OCI-LY7 (cell line): ENCODE data around the gene MAN1C1. TPM values are rescaled to one million over a fixed set of nuclear protein-coding genes. Genes with fewer than 3 reads are reported as not detected.

Source experiments
- BruUV-seq: library from RNA; stranded (reverse); fragments of 400-500 nt; replicated peaks from 2 replicates; lab custom pipeline; 2021; lab: Mats Ljungman, UMichigan
- CTCF ChIA-PET: fragments of 300-600 bp; sonication (Branson Sonifier 250); formaldehyde crosslinking; loops from one replicate; lab custom pipeline; 2022; ENCODE audit warnings: antibody characterized with exemption; ENCODE audit not compliant: unreplicated experiment; lab: Charles Lee
- POLR2A ChIA-PET: fragments of 300-600 bp; sonication (Branson Sonifier 250); formaldehyde crosslinking; loops from one replicate; lab custom pipeline; 2022; ENCODE audit warnings: antibody characterized with exemption; lab: Charles Lee
- DNase-seq: peaks from one replicate; pipeline ENCODE4 v3.0.0-alpha.2; 2015; ENCODE audit warnings: low spot score
- H2AFZ ChIP-seq: fragments of 200-600 bp; sonication (generic), shearing (Covaris generic); 2 replicates; pipeline ENCODE4 v1.6.1; 2014; ENCODE audit warnings: mild to moderate bottlenecking, antibody characterized with exemption, low read length, moderate library complexity
- H3K27ac ChIP-seq: fragments of 200-600 bp; sonication (generic); 2 replicates; pipeline ENCODE4 v1.5.1; 2014; ENCODE audit warnings: mixed run types, low read depth, mild to moderate bottlenecking, moderate library complexity, low read length, inconsistent platforms; ENCODE audit not compliant: poor library complexity, severe bottlenecking
- H3K36me3 ChIP-seq: fragments of 200-600 bp; sonication (generic); 2 replicates; pipeline ENCODE4 v1.6.1; 2014; ENCODE audit warnings: mild to moderate bottlenecking, antibody characterized with exemption, low read length, moderate library complexity, mixed read lengths; ENCODE audit not compliant: insufficient read depth
- H3K4me1 ChIP-seq: fragments of 200-600 bp; sonication (generic); 2 replicates; pipeline ENCODE4 v1.5.1; 2014; ENCODE audit warnings: mild to moderate bottlenecking, low read length; ENCODE audit not compliant: insufficient read depth, poor library complexity, severe bottlenecking
- H3K4me2 ChIP-seq: fragments of 200-600 bp; sonication (generic); 2 replicates; pipeline ENCODE4 v1.6.1; 2014; ENCODE audit warnings: mild to moderate bottlenecking, low read length
- H3K4me3 ChIP-seq: fragments of 200-600 bp; sonication (generic); 2 replicates; pipeline ENCODE4 v1.5.1; 2014; ENCODE audit warnings: mild to moderate bottlenecking, low read depth, low read length; ENCODE audit not compliant: poor library complexity, severe bottlenecking
- H3K79me2 ChIP-seq: fragments of 200-600 bp; sonication (generic); 2 replicates; pipeline ENCODE4 v1.6.1; 2016; ENCODE audit warnings: low read depth, mild to moderate bottlenecking, low read length, moderate library complexity, mixed read lengths; ENCODE audit not compliant: insufficient read depth
- H3K9me2 ChIP-seq: fragments of 200-600 bp; sonication (generic); 2 replicates; pipeline ENCODE4 v1.6.1; 2016; ENCODE audit warnings: mild to moderate bottlenecking, low read length, mixed read lengths; ENCODE audit not compliant: insufficient read depth
- H3K9me3 ChIP-seq: fragments of 200-600 bp; sonication (generic); 2 replicates; pipeline ENCODE4 v1.6.1; 2014; ENCODE audit warnings: mild to moderate bottlenecking, mixed run types, low read length, mixed read lengths
- H4K20me1 ChIP-seq: fragments of 200-600 bp; sonication (generic); 2 replicates; pipeline ENCODE4 v1.6.1; 2014; ENCODE audit warnings: mild to moderate bottlenecking, antibody characterized with exemption, low read length, moderate library complexity, mixed read lengths; ENCODE audit not compliant: insufficient read depth
- EZH2phosphoT487 ChIP-seq: fragments of 200-600 bp; sonication (generic); IDR thresholded peaks from 2 replicates; pipeline ENCODE4 v1.6.1; 2018; ENCODE audit warnings: low read depth, borderline replicate concordance, mild to moderate bottlenecking, mixed run types, antibody characterized with exemption, low read length, moderate library complexity, mixed read lengths
- intact Hi-C: fragments of 100-400 bp; cut with micrococcal nuclease; formaldehyde crosslinking; loops from one replicate; pipeline ENCODE4 v1.10.0; 2022; ENCODE audit not compliant: unreplicated experiment
- total RNA-seq, 2 experiments: library from RNA; depleted of rRNA in 1 of 2; stranded (reverse); fragments of >200 nt in 1 of 2; shearing (Covaris generic) in 1 of 2; gene quantifications; 2 replicates each; pipeline ENCODE4 v1.2.3, GENCODE V29; 2014 to 2022
- TF ChIP-seq, protein P1 (sequence below): fragments of 200-600 bp; sonication (generic); conservative IDR thresholded peaks from 2 replicates; pipeline ENCODE4 v1.5.1; 2014; ENCODE audit warnings: mild to moderate bottlenecking, antibody characterized with exemption, low read length, moderate library complexity, mixed read lengths

The MAN1C1 gene
- total RNA-seq, 2 experiments from 2014 or later = 3.0 to 4.9 TPM

- H3K79me2 ChIP-seq = no peaks in the 10 kb centered on the region
- H3K4me3 ChIP-seq = no peak overlapping the region
- no peak overlapping the region for H3K27ac ChIP-seq
- no peak overlapping the region for H3K4me2 ChIP-seq
- H3K4me1 ChIP-seq = peaks cover 8% of the 10 kb centered on the region
- DNase-seq = no peak
- intact Hi-C loops = no loop called here
- no TSS peak for BruUV-seq
- H4K20me1 ChIP-seq = no peaks in the 10 kb centered on the region
- no peak overlapping the region for H2AFZ ChIP-seq
- POLR2A ChIA-PET = no interaction called here
- no peaks in the 10 kb centered on the region for H3K36me3 ChIP-seq
- H3K9me3 ChIP-seq = no peaks in the 10 kb centered on the region
- H3K9me2 ChIP-seq = no peaks in the 10 kb centered on the region
- TF ChIP-seq, protein P1, sequence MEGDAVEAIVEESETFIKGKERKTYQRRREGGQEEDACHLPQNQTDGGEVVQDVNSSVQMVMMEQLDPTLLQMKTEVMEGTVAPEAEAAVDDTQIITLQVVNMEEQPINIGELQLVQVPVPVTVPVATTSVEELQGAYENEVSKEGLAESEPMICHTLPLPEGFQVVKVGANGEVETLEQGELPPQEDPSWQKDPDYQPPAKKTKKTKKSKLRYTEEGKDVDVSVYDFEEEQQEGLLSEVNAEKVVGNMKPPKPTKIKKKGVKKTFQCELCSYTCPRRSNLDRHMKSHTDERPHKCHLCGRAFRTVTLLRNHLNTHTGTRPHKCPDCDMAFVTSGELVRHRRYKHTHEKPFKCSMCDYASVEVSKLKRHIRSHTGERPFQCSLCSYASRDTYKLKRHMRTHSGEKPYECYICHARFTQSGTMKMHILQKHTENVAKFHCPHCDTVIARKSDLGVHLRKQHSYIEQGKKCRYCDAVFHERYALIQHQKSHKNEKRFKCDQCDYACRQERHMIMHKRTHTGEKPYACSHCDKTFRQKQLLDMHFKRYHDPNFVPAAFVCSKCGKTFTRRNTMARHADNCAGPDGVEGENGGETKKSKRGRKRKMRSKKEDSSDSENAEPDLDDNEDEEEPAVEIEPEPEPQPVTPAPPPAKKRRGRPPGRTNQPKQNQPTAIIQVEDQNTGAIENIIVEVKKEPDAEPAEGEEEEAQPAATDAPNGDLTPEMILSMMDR = no peak
- no peak for TF ChIP-seq EZH2phosphoT487
- CTCF ChIA-PET = no interaction called here
These were observed 85.6 kb downstream of the MAN1C1 start for GRCh38 chr1:25702101-25702775.

GRCh38 chr1:25703041-25703440 is 86.5 kb downstream of the MAN1C1 start:
- Histone ChIP-seq H4K20me1 (no peaks in the 10 kb centered on the region), H3K9me3 (no peaks in the 10 kb centered on the region), H3K4me3 (no peak overlapping the region), H3K27ac (no peak overlapping the region), H3K79me2 (no peaks in the 10 kb centered on the region), H3K9me2 (no peaks in the 10 kb centered on the region), H3K4me1 (peaks cover 8% of the 10 kb centered on the region), H3K4me2 (no peak overlapping the region), H2AFZ (no peak overlapping the region), H3K36me3 (no peaks in the 10 kb centered on the region)
- BruUV-seq = no TSS peak
- TF ChIP-seq, protein P1 = no peak
- no peak for TF ChIP-seq EZH2phosphoT487
- POLR2A ChIA-PET = no interaction called here
- no peak for DNase-seq
- intact Hi-C loops = no loop called here
- CTCF ChIA-PET = no interaction called here

GRCh38 chr1:25703671-25704266 is 87.2 kb downstream of the MAN1C1 start:
- Histone ChIP-seq H3K79me2 (no peaks in the 10 kb centered on the region), H3K4me3 (no peak overlapping the region), H3K9me3 (no peaks in the 10 kb centered on the region), H4K20me1 (no peaks in the 10 kb centered on the region), H3K4me1 (peaks cover 8% of the 10 kb centered on the region), H3K9me2 (no peaks in the 10 kb centered on the region), H3K4me2 (no peak overlapping the region), H3K36me3 (no peaks in the 10 kb centered on the region), H3K27ac (no peak overlapping the region), H2AFZ (no peak overlapping the region)
- ChIA-PET CTCF (no interaction called here), POLR2A (no interaction called here)
- no peak for DNase-seq
- intact Hi-C loops = no loop called here
- no peak for TF ChIP-seq EZH2phosphoT487
- TF ChIP-seq, protein P1 = no peak
- BruUV-seq = no TSS peak
